HG02763 (cell line): ENCODE results near the gene KREMEN2.

Experiments
- ATAC-seq: cut with Tn5 transposase; IDR thresholded peaks from one replicate; pipeline ENCODE4 v1.9.1; 2021; ENCODE audit warnings: mild to moderate bottlenecking, moderate library complexity; ENCODE audit not compliant: unreplicated experiment

KREMEN2 gene

GRCh38 chr16:2976673-2977072 is 12.6 kb downstream of the KREMEN2 start:
- ATAC-seq = no peak

GRCh38 chr16:2977440-2977839 is 13.4 kb downstream of the KREMEN2 start:
- ATAC-seq = no peak

DNA sequence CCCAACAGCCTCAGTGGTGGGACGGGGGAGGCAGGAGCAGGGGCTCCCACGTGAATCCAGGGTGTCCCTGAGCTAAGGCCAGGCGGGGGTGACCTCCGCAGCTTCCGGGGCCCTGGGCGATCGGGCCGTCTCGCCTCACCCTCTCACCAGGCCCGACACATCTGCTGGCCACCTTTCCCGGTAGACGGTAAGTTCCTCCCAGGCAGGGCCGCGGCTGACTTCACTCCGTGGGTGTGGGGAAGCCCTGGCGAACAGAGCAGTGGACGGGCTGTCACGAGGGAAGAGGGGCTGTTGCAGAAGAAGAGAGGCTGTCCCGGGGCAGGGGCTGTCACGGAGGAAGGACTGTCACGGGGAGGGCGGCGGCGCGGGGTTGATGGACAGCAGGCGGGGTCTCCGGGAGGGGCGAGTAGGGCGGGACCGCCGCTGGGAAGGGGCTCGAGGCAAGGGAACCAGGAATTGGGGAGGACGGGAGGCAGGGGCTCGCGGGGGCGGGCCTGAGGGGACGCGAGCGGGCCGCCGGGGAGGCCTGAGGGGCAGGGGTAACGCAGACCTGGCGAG is 15.7 kb downstream of the KREMEN2 start:
- ATAC-seq = peak; percentile 7

- peak; percentile 74 for ATAC-seq
These were observed 16.4 kb downstream of the KREMEN2 start, which contains the start of gene PKMYT1 for GRCh38 chr16:2980227-2981176. PKMYT1 (minus strand) TSS chr16:2980446; CDS start chr16:2979657, 789 bp downstream.

DNA sequence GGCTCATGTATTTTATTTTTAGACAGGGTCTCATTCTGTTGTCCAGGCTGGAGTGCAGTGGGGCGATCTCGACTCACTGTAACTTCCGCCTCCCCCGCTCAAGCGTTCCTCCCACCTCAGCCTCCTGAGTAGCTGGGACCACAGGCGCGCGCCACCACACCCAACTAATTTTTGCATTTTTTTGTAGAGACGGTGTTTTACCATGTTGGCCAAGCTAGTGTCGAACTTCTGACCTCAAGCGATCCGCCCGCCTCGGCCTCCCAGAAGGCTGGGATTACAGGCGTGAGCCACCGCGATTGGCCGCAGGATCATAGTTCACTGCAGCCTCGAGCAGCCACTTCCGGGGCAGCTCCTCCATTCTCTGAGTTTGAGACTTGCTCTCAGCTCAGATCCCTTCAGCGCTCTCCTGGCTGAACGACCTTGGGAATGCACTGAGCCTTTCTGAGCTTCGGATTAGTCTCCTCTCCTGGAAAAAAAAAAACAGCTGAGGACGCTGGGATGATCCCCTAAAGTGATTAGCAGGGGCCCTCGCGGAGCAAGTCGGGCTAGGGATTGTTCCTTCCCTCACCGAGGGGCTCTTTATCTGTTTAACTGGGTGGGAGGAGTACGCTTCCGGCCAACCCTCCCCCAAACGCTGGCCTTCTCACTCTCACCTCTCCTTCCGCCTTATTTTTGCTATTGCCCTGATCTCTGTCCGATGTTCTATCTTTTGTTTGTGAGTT is 17.3 kb downstream of the KREMEN2 start:
- ATAC-seq = no peak

- no peak for ATAC-seq
These were observed 17.8 kb downstream of the KREMEN2 start for GRCh38 chr16:2981899-2982250.

- ATAC-seq = no peak
These were observed 18.3 kb downstream of the KREMEN2 start for GRCh38 chr16:2982402-2982801.

GRCh38 chr16:2983706-2984136 is 19.6 kb downstream of the KREMEN2 start:
- ATAC-seq = peak; percentile 40

GRCh38 chr16:2985462-2985861 is 21.4 kb downstream of the KREMEN2 start:
- ATAC-seq = no peak

DNA sequence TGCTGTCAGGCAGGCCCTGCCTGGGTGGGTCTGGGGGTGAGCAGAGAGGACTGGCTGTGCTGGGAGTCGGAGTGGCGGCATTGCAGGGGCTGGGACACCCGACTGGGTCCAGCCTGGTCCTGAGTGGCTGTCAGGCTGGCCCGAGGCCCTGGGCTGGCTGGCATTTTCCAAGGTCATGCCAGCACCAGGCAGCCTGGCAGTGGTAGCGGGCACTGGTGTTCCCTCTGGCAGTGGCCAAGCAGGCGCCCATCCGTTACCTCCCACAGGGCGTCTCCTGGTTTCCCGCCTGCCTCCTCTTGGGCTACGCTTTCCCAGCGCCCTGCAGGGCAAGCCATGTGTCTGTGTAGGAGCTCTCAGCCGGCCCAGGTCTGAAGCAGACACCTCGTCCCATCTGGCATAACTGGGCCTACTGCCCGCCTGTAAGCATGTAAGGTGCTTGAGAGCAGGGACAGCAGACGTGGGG is 21.8 kb downstream of the KREMEN2 start:
- no peak for ATAC-seq

GRCh38 chr16:2986623-2987188 is 22.6 kb downstream of the KREMEN2 start:
- no peak for ATAC-seq

DNA sequence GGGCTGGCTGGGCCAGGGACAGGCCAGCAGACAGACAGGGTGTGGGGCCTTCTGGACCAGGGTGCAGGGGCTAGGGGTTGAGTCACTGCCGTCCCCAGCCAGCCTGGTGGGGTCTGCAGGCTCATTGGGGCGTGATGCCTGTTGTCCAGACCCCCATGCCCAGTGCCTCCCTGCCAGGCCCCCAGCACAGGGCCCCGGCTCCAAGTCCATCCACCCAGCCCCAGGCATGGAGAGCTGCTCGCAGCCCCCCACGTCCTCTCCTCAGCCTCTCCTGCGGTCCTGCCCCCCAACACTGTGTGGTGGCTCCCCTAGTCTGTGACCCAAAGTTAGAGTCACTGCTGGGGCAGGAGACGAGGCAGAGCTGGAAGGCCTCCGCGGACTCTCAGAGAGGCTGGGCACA is 23.2 kb downstream of the KREMEN2 start:
- ATAC-seq = no peak

DNA sequence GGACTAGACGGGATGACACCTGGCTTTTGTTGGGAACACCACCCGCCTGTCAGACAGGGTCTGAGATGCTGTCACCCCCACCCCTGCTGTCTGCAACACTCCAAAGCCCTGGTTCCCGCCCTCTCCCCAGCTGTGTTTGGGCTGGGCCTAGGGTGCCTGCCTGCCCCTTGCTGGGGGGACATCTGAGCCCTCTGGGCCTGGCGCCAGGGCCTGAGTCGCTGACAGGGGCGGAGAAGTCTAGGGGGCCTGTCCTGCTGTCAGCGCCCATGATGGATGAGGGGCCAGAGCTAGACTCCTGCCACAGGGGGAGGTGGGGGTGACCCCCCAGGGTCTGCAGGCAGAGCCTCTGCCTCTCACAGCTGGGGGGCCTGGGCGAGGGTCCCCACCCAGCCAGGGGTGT is 23.8 kb downstream of the KREMEN2 start:
- no peak for ATAC-seq

DNA sequence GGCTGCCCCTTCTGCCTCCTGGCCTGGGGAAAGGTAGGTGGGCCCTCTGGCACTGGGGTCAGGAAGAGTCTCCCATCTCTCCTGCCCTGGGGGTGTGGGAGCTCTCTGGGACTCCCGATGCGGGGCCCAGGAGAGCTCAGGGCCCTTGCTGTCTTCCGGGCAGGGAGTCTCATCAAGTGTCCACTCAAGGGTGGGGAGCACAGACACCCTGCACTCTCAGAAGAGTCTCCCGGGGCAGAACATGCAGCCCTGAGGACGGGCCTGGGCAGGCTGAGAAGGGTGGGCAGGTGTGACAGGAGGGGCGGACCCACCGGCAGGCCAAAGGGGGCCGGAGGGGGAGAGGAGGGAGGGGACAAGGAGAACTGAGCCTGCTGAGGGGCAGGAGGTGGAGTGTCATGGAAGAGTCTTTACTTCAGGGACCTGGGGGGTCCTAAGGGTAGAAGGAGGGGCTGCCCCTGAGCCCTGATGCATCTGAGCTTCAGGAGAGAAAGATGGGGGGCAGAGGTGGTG is 24.6 kb downstream of the KREMEN2 start:
- ATAC-seq = no peak

- no peak for ATAC-seq
These were observed 26.8 kb downstream of the KREMEN2 start for GRCh38 chr16:2990891-2991290.

DNA sequence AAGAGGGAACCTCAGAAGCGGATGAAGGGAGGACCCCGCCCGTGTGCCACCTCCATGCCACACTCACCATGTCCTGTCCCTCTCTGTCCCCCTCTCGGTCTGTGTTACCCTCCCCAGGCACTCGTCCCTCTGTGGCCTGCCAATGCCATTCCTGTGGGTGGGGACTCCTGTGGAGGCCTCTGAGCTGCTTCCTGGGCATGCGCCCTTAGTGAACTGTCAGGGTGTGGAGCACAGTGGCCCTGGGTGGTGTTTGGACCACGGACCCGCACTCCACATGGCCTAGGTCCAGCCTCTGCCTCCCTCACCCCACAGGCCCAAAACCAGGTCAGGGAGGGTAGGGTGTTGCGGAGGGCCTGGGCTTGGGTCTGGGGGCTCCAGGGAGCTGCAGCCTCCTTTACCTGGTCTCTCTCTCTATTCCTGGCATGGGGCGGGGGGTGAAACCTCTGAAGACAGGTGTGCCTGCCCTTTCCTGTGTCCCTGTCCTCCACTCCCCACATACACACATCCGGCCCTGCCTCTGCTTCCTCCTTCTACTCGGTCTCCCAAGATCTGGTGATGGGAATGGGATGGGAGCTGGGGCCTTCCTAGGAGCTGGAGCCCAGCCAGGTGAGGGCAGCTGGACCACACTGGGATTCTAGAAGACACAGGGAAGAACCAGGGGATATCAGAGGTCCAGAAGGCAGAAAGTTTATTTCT is 27.6 kb downstream of the KREMEN2 start:
- ATAC-seq = no peak

DNA sequence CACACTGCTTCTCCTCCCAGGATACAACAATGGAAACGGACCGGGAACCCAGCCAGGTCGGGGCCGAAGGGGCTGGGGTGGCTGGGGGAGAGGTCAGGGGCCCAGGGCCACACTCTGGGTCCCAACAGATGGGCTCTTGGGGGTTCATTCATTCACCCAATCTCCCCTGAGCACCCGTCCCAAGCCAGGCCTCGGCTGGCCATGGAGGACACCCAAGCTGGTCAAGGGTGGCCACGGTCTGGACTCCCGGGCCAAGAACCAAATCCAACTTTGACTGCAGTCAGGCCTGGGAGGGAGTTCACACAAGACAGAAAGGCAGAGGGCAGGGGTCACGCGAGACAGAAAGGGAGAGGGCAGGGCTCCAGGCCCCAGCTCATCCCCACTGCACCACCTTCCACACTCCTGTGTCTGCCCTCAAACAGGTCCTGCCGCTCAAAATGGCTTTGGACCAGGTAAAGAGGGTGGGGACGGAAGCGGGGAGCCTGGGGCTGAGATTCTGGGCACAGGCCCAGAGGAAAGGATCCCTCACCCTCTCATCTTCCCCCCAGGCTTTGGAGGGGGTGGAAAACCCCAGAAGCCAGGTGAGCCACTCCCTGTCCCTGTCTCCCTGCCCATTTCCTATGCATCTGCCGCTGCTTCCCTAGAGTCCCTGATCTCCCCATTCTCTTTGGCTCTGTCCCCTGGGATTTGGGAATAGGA is 28.5 kb downstream of the KREMEN2 start:
- no peak for ATAC-seq

DNA sequence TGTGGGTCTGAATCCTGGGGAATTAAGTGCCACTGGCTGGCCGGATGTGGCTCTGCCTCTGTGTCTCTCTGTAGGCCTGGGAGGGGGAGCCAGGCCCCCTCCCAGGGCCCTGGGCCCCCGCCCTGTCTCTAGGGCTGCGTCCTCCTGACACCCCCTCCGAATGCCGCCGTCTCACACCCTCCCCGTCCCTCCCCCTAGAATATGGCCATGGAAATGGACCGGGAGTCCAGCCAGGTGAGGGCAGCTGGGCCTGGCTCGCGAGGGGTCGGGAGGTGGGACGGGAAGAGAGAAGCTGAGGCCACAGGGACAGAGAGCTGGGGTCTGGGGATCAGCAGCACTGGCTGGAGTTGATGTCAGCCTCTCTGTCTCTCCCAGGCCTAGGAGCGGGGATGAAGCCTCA is 32.2 kb downstream of the KREMEN2 start:
- no peak for ATAC-seq

GRCh38 chr16:2999929-3000328 is 35.9 kb downstream of the KREMEN2 start:
- no peak for ATAC-seq

DNA sequence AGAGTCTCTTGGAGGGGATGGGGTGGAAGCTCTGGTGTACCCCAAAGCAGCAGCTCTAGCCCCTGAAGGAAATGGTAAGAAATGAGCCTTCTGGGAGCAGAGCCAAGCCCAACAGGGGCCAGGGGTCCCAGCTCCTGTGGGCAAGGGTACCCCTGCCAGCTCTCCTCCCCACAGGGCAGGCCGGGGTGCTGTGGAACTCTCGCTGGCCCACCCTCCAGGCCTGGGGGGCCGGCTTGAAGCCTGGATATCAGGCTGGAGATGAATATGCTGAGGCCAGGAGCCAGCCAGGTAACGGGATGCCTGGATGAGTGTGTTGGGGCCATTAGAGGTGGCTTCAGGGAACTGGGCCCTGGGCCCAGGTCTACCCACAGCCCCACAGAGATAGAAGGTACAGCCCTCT is 36.5 kb downstream of the KREMEN2 start:
- no peak for ATAC-seq
